Measurements from ENCODE around the gene OR8K1.

DNA sequence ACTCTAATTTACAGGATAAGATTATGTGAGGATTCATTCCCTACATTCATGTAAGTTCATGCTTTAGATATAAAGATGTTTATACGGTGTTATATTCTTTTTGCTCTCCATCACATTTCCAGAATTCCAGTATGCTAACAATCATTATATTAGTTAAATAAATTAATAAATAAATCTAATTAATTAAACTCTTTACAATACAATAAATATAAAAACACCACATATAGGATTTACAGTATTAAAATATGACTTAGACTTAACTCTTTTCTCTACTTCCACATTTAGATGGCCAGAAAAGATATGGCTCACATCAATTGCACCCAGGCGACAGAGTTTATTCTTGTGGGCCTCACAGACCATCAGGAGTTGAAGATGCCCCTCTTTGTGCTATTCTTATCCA, 29.5 kb downstream of the OR8K1 start, which contains the start of gene OR8U1:
- TF ChIP-seq, protein P1, sequence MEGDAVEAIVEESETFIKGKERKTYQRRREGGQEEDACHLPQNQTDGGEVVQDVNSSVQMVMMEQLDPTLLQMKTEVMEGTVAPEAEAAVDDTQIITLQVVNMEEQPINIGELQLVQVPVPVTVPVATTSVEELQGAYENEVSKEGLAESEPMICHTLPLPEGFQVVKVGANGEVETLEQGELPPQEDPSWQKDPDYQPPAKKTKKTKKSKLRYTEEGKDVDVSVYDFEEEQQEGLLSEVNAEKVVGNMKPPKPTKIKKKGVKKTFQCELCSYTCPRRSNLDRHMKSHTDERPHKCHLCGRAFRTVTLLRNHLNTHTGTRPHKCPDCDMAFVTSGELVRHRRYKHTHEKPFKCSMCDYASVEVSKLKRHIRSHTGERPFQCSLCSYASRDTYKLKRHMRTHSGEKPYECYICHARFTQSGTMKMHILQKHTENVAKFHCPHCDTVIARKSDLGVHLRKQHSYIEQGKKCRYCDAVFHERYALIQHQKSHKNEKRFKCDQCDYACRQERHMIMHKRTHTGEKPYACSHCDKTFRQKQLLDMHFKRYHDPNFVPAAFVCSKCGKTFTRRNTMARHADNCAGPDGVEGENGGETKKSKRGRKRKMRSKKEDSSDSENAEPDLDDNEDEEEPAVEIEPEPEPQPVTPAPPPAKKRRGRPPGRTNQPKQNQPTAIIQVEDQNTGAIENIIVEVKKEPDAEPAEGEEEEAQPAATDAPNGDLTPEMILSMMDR (IDR thresholded peaks at IDR 0.05), result no peak
- no peak for TF ChIP-seq POLR2A (IDR thresholded peaks at IDR 0.05)
